GM23248 (cell line): ENCODE measurements around the gene MAP3K9.

ENCODE experiments used
- EZH2 ChIP-seq: fragments of 200-600 bp; sonication (generic); IDR thresholded peaks from 2 replicates; pipeline ENCODE4 v1.6.1; 2018; ENCODE audit warnings: antibody characterized with exemption, mild to moderate bottlenecking; ENCODE audit not compliant: insufficient read depth, poor library complexity, severe bottlenecking
- EZH2phosphoT487 ChIP-seq: fragments of 200-600 bp; sonication (generic); IDR thresholded peaks from 2 replicates; pipeline ENCODE4 v1.6.1; 2018; ENCODE audit warnings: antibody characterized with exemption, moderate library complexity, mild to moderate bottlenecking, low read depth; ENCODE audit not compliant: insufficient read depth

GRCh38 chr14:70685474-70686197, 123.7 kb downstream of the MAP3K9 start:
- TF ChIP-seq EZH2 = no peak
- TF ChIP-seq EZH2phosphoT487 = no peak
